ENCODE results near the gene SEC16A.

- no peak for TF ChIP-seq CTCF (conservative IDR thresholded peaks at IDR 0.05 in 1 of 2, IDR thresholded peaks at IDR 0.05 in 1 of 2; ENCODE audit: extremely low read depth in 1 of 2, insufficient read depth in 1 of 2, low read depth in 1 of 2, low read length in 2 of 2)
- TF ChIP-seq EZH2 (IDR thresholded peaks at IDR 0.05; ENCODE audit: borderline replicate concordance, low read length): no peak
Measured at GRCh38 chr9:136443687-136444086, 39.2 kb downstream of the SEC16A start.
